ENCODE results near the gene RBPMS2.

RBPMS2 gene

GRCh38 chr15:64701482-64702184, 73.8 kb downstream of the RBPMS2 start:
- TF ChIP-seq, protein P1, sequence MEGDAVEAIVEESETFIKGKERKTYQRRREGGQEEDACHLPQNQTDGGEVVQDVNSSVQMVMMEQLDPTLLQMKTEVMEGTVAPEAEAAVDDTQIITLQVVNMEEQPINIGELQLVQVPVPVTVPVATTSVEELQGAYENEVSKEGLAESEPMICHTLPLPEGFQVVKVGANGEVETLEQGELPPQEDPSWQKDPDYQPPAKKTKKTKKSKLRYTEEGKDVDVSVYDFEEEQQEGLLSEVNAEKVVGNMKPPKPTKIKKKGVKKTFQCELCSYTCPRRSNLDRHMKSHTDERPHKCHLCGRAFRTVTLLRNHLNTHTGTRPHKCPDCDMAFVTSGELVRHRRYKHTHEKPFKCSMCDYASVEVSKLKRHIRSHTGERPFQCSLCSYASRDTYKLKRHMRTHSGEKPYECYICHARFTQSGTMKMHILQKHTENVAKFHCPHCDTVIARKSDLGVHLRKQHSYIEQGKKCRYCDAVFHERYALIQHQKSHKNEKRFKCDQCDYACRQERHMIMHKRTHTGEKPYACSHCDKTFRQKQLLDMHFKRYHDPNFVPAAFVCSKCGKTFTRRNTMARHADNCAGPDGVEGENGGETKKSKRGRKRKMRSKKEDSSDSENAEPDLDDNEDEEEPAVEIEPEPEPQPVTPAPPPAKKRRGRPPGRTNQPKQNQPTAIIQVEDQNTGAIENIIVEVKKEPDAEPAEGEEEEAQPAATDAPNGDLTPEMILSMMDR (IDR thresholded peaks at IDR 0.05; ENCODE audit: insufficient read depth, low read length) = no peak
- TF ChIP-seq GABPA (IDR thresholded peaks at IDR 0.05; ENCODE audit: low read depth) (no peak), SPI1 (IDR thresholded peaks at IDR 0.05; ENCODE audit: borderline replicate concordance, low read depth) (peak; percentile 33; the same call in 1 of the 2 replicates)
- no peak overlapping the region for H3K4me3 ChIP-seq (replicated peaks; ENCODE audit: insufficient read depth, low read length)
- no peaks in the 10 kb centered on the region for H3K27me3 ChIP-seq (ENCODE audit: insufficient read depth, poor library complexity, severe bottlenecking)
- no peak for DNase-seq (ENCODE audit: low read depth in 1 of 2, low spot score in 1 of 2)
- H3K27ac ChIP-seq (replicated peaks) = no peak overlapping the region

GRCh38 chr15:64701051-64701450, 74.3 kb downstream of the RBPMS2 start:
- DNase-seq (ENCODE audit: low read depth in 1 of 2, low spot score in 1 of 2) = no peak
- TF ChIP-seq, protein P1 (IDR thresholded peaks at IDR 0.05; ENCODE audit: insufficient read depth, low read length) = no peak
- no peak for TF ChIP-seq REST (IDR thresholded peaks at IDR 0.05; ENCODE audit: insufficient replicate concordance, low read depth)
- TF ChIP-seq SPI1 (IDR thresholded peaks at IDR 0.05; ENCODE audit: borderline replicate concordance, low read depth) = no peak
- TF ChIP-seq POLR2AphosphoS5 (IDR thresholded peaks at IDR 0.05; ENCODE audit: low read depth) = no peak
- no peak for TF ChIP-seq GABPA (IDR thresholded peaks at IDR 0.05; ENCODE audit: low read depth)
- Histone ChIP-seq H3K27ac (replicated peaks) (no peak overlapping the region), H3K27me3 (ENCODE audit: insufficient read depth, poor library complexity, severe bottlenecking) (no peaks in the 10 kb centered on the region), H3K4me3 (replicated peaks; ENCODE audit: insufficient read depth, low read length) (no peak overlapping the region)

DNA sequence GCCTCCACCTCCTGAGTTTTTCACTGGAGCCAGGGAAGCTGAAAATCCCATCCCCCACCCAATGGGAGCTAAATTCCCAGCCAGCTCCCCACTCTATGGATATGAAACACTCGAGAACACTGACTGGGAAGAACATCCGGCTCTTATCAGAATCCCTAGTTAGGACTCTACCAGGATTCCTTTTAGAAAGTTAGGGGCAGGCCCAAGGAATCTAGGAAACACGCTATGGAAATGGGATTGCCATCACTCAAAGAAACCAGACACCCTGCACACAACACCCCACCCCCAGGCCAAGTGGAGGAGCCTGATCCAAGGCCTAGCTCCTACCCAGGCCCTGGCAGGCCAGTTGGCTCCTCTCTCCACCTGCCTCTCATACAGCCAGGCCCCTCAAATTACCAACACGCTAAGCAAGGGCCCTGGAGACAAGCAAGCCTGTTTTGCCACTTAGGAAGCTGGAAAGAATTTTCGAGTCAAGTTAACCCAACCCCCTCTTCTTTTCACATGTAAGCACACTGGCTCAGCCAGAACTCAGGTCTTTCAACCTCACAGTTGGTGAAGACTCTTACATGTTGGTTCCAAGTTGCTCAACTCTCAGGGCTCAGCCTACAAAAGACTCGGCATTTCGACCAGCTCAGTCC, 75.5 kb downstream of the RBPMS2 start:
- no peak overlapping the region for H3K4me3 ChIP-seq (replicated peaks; ENCODE audit: insufficient read depth, low read length)
- no peak for DNase-seq (ENCODE audit: low read depth in 1 of 2, low spot score in 1 of 2)
- H3K27ac ChIP-seq (replicated peaks) = no peak overlapping the region
- H3K27me3 ChIP-seq (ENCODE audit: insufficient read depth, poor library complexity, severe bottlenecking) = no peaks in the 10 kb centered on the region
- TF ChIP-seq POLR2AphosphoS5 (IDR thresholded peaks at IDR 0.05; ENCODE audit: low read depth) = no peak
- no peak for TF ChIP-seq REST (IDR thresholded peaks at IDR 0.05; ENCODE audit: insufficient replicate concordance, low read depth)
- no peak for TF ChIP-seq SPI1 (IDR thresholded peaks at IDR 0.05; ENCODE audit: borderline replicate concordance, low read depth)
- TF ChIP-seq GABPA (IDR thresholded peaks at IDR 0.05; ENCODE audit: low read depth) = no peak
- TF ChIP-seq, protein P1 (IDR thresholded peaks at IDR 0.05; ENCODE audit: insufficient read depth, low read length) = no peak

All from HL-60 (cell line).